T-helper 9 cell (primary cell): ENCODE data around the gene GDF2.

Source experiments
- DNase-seq: peaks from one replicate; pipeline ENCODE4 v3.0.0-alpha.2; 2020

GDF2 gene

GRCh38 chr10:47335906-47336305, 13.7 kb downstream of the GDF2 start:
- no peak for DNase-seq

DNA sequence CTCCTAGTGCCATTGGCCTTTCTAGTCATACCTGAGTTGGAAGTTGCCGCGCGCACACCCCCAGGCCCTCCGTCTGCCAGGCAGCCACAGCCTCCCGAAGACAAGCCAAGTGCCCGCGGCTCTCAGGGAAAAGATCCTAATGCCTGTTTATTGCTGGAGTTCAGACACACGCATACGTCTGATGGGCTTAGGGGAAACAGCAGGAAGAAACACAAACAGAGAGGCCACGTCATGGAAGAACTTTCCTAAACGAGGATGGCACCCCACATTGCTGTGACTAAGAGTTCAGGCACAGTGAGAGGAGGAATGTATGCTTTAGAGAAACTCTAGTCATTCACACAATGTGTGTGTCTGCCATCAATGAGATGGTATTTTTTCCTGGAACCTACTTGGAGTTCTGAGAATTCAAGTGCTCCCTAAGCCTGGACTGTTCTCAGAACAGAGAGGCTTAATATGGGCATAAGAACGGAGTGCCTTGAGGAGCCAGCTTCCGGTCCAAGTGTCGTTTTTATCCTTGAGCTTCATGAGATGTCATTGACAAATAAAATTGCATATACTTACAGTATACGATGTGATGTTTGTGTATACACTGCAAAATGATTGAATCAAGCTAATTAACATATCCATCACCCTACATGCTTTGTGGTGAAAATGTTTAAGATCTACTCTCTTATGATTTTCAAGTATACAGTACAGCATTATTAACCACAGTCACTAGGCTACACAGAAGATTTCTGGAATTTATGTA, 14.3 kb downstream of the GDF2 start:
- DNase-seq = no peak

GRCh38 chr10:47337310-47337709, 15.1 kb downstream of the GDF2 start:
- DNase-seq = no peak

DNA sequence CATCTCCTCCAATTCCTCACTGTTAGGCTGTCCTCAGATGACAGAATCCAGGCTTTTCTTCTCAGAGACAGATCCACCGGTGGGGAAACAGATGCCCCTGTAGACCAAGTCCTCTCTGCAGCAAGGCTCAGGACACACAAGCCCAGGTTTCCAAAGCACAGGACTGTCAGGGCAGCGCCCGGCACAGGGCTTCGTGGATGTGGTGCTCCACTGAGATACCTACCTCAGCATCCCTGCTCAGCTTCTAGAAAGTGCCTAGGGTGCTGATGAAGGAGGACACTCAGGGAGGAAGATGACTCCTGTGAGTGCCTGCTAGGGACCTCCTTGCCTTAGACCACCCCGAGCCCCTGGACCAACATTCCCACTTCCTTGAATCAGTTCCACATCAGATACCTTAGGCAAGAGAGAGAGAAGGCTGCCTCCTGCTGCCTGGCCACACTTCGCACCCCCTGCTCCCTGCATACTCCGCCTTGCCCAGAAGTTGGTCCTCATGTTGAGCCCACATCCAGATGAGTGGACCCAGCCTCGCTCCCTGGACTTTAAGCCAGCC, 17.0 kb downstream of the GDF2 start:
- no peak for DNase-seq

- DNase-seq = no peak
Measured at GRCh38 chr10:47339759-47340607, 17.7 kb downstream of the GDF2 start.

DNA sequence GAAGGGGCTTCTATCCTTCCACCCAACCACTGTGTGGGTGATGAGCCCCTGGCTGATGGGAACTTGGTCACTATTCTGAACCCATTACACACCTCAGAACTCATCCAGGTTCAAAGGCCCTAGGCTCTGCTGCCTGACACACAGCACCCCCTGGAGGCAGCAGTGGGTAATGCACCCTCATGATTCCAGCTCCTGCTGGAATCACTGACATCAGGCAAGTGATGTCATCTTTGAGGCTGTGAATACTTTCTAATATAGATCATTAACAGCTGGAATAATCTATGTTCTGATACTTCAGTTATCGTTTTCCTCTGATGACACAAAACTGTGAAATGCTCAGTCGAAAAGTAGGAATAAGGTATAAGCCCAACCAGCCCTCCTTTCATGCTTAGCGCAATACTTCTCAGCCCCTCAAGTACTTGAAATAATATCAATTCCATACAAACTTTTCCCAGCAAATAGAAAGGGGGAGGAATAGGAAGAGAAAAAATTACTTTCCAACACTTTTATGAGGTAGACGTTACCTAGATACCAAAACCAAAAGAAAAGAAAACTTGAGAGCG, 18.4 kb downstream of the GDF2 start:
- DNase-seq = peak; percentile 61

DNA sequence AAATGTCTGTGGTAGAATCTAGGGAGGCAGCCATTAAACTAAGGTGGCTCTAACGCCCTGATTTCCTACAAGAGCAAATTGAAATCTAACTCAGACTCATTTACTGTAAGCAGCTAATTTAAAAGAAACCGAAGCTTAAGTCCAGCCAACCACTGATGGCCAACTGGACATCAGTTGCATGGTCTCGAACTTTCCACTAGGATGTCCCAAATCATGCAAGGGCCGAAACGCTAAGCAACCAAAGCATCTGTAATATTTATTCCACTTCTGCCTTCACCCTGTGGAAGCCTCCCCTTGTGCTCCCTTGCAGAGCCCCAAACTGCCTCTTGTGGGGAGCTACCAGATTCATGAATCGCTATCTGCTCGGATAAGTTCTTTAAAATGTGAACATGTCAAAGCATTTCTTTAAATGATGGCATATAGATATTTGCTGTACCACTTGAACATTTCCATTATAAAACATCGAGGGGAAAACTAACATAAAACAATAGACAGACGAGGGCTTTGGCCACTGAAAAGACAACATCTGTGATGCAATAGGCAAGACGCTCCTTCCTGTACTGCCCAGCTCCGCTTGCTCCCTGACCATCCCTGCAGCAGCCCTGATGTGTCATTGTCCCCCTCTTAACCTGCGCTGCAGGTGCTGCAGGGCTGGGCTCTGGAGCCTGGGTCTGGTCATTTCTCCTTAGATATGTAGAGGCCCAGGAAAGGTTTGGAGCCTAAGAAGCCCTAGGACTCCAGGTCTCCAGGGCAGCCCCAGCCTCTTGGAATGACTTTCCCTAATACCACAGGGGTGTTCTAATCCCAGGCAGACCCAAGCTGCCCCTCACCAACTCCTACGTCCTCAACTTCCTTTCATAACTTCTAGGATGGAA, 23.0 kb downstream of the GDF2 start:
- DNase-seq = no peak

DNA sequence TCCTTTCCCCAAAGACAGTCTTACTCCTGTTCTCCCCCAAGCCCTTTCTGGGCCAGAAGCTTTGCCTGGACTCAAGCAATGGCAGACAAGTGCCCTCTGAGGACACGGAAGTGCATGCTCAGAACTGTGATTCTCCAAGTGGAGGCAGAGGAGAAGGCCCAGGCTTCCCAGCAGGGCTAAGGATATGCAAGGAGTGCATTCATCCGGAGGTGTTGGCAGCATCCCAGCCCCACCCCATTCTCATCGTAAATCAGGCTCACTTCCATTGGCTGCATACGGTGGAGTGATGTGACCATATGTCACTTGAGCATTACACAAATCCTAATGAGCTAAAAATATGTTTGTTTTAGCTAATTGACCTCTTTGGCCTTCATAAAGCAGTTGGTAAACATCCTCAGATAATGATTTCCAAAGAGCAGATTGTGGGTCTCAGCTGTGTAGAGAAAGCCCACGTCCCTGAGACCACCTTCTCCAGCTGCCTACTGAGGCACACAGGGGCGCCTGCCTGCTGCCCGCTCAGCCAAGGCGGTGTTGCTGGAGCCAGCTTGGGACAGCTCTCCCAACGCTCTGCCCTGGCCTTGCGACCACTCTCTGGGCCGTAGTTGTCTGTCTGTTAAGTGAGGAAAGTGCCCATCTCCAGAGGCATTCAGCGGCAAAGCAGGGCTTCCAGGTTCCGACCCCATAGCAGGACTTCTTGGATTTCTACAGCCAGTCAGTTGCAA, 24.5 kb downstream of the GDF2 start:
- DNase-seq = no peak

- no peak for DNase-seq
Measured at GRCh38 chr10:47347303-47347675, 25.0 kb downstream of the GDF2 start.

GRCh38 chr10:47348138-47348651, 25.9 kb downstream of the GDF2 start, which contains the start of gene RBP3:
TSS of gene RBP3 (plus strand) at chr10:47348363. CDS start at chr10:47348485, 122 bp downstream.
- DNase-seq = no peak

- no peak for DNase-seq
Measured at GRCh38 chr10:47348661-47349470, 26.6 kb downstream of the GDF2 start.

DNA sequence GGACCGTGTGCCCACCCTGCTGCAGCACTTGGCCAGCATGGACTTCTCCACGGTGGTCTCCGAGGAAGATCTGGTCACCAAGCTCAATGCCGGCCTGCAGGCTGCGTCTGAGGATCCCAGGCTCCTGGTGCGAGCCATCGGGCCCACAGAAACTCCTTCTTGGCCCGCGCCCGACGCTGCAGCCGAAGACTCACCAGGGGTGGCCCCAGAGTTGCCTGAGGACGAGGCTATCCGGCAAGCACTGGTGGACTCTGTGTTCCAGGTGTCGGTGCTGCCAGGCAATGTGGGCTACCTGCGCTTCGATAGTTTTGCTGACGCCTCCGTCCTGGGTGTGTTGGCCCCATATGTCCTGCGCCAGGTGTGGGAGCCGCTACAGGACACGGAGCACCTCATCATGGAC, 27.3 kb downstream of the GDF2 start:
- DNase-seq = no peak

- DNase-seq = no peak
Measured at GRCh38 chr10:47349941-47350371, 27.7 kb downstream of the GDF2 start.

DNA sequence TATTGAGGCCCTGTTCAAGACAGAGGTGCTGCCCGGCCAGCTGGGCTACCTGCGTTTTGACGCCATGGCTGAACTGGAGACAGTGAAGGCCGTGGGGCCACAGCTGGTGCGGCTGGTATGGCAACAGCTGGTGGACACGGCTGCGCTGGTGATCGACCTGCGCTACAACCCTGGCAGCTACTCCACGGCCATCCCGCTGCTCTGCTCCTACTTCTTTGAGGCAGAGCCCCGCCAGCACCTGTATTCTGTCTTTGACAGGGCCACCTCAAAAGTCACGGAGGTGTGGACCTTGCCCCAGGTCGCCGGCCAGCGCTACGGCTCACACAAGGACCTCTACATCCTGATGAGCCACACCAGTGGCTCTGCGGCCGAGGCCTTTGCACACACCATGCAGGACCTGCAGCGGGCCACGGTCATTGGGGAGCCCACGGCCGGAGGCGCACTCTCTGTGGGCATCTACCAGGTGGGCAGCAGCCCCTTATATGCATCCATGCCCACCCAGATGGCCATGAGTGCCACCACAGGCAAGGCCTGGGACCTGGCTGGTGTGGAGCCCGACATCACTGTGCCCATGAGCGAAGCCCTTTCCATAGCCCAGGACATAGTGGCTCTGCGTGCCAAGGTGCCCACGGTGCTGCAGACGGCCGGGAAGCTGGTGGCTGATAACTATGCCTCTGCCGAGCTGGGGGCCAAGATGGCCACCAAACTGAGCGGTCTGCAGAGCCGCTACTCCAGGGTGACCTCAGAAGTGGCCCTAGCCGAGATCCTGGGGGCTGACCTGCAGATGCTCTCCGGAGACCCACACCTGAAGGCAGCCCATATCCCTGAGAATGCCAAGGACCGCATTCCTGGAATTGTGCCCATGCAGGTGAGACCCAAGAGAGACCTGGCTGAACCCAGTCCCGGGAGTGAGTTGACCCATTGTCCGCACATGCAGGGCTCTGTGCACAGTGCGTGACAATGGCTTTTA, 28.7 kb downstream of the GDF2 start:
- DNase-seq = no peak

DNA sequence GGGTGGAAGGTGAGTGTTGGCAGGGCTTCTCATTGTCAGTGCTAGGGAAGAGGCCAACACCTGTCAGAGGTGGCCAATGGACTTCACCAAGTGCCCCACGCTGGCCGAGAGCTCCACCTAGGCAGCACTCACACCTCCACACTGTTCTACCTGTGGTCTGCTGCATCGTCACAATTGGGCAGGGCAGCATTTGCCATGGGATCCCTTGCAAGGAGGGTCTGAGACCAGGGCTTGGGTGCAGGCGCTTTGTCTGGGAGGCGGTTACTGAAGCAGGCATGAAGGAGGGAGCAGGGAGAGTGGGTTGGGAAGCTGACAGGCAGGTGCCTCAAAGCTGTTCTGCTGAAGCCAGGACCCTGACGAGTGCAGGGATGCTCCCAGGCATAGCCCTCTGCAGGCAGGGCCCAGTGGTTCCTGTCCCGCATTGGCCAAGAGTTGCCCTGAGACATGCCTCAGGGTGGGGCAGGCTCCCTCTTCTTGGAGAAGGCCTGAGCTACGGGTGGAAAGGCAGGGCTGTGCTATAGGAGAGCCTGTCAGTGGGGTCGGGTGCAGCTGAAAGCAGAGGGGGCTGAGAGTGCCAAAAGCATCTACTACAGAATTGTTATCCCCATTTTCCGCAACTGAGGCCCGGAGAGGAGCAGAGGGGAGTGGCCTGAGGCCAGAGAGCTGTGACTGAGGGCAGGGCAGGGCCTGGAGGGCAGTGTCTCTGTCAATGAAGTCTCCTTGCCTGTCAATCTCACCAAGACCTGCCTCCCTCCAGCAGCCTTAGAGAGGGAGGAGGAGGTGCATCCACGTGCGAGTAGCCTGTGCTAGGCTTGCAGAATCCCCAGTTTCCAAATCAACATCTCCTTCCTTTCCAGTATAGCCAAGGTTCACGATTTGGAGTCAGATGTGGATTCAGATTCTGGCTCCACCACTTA, 29.9 kb downstream of the GDF2 start:
- no peak for DNase-seq

- DNase-seq = no peak
Measured at GRCh38 chr10:47353351-47353750, 31.1 kb downstream of the GDF2 start.

DNA sequence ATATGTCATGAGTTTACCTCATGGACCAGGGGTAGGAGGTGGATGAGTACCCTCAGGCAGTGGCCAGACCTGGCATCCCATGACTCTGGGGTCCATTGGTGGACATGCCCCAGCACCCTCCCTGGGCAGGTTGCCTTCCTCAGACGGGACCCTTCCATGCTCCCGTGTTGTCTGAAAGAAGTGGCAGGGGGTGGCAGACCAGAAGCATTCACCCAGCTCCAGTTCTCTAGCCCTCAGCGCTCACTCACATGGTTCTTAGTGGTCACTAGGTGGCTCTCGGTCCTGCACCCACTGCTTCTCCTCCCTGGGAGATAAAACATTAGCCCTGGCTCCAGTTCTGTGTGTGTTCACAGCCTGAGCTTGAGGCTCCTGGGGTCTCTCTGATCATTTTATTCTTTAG, 31.9 kb downstream of the GDF2 start:
- no peak for DNase-seq

GRCh38 chr10:47354900-47355299, 32.6 kb downstream of the GDF2 start:
- no peak for DNase-seq
